WTC11 (cell line): Measurements from ENCODE around the gene PHLDA3. TPM values are rescaled to one million over a fixed set of nuclear protein-coding genes. Genes with fewer than 3 reads are reported as not detected.

Experiments
- ATAC-seq: fragments of 200-7000 bp; cut with Tn5 transposase; 2 replicates; pipeline ENCODE4 v1.10.0; 2021; ENCODE audit warnings: mild to moderate bottlenecking, moderate library complexity
- CTCF ChIA-PET: fragments of 300-600 bp; sonication (Branson Sonifier 250); formaldehyde crosslinking; loops from one replicate; lab custom pipeline; 2021; ENCODE audit warnings: antibody characterized with exemption; lab: Charles Lee
- POLR2A ChIA-PET: fragments of 350-600 bp; sonication (Branson Sonifier 250); formaldehyde crosslinking; loops from one replicate; lab custom pipeline; 2021; ENCODE audit warnings: antibody characterized with exemption; lab: Charles Lee
- DNase-seq: peaks from one replicate; pipeline ENCODE4 v3.0.0; 2021; ENCODE audit warnings: low spot score
- H3K27ac Mint-ChIP-seq: 2 replicates; pipeline ENCODE4 v1.8.0; 2021; ENCODE audit warnings: mixed read lengths
- H3K27me3 Mint-ChIP-seq: 2 replicates; pipeline ENCODE4 v1.8.0; 2021; ENCODE audit warnings: low read depth, mild to moderate bottlenecking, moderate library complexity, mixed read lengths
- H3K36me3 Mint-ChIP-seq: 2 replicates; pipeline ENCODE4 v1.8.0; 2021; ENCODE audit warnings: mixed read lengths
- H3K4me1 Mint-ChIP-seq: 2 replicates; pipeline ENCODE4 v1.8.0; 2022; ENCODE audit warnings: mixed read lengths
- H3K4me3 Mint-ChIP-seq: 2 replicates; pipeline ENCODE4 v1.8.0; 2021; ENCODE audit warnings: mild to moderate bottlenecking, moderate library complexity, mixed read lengths
- H3K9me3 Mint-ChIP-seq: 2 replicates; pipeline ENCODE4 v1.8.0; 2021; ENCODE audit warnings: mixed read lengths
- ATF3 ChIP-seq: sonication (generic); formaldehyde crosslinking; conservative IDR thresholded peaks from 2 replicates; pipeline ENCODE4 v1.8.1; 2022; ENCODE audit warnings: mild to moderate bottlenecking, missing genetic modification reagents
- ELF4 ChIP-seq: sonication (generic); formaldehyde crosslinking; IDR thresholded peaks from 2 replicates; pipeline ENCODE4 v1.8.1; 2022; ENCODE audit warnings: low read depth, mild to moderate bottlenecking, moderate library complexity, missing genetic modification reagents
- FOXK1 ChIP-seq: sonication (generic); formaldehyde crosslinking; IDR thresholded peaks from 2 replicates; pipeline ENCODE4 v1.8.0; 2022; ENCODE audit warnings: mild to moderate bottlenecking, moderate library complexity, missing genetic modification reagents
- FOXP4 ChIP-seq: sonication (generic); formaldehyde crosslinking; IDR thresholded peaks from 2 replicates; pipeline ENCODE4 v1.8.0; 2022; ENCODE audit warnings: mild to moderate bottlenecking, missing genetic modification reagents
- GTF2I ChIP-seq: fragments of 250-450 bp; sonication (Bioruptor Pico); conservative IDR thresholded peaks from 2 replicates; pipeline ENCODE4 v1.4.0; 2021; ENCODE audit warnings: mild to moderate bottlenecking
- NFATC4 ChIP-seq: fragments of 250-450 bp; sonication (Bioruptor Pico); IDR thresholded peaks from 2 replicates; pipeline ENCODE4 v1.9.0; 2021; ENCODE audit warnings: mild to moderate bottlenecking
- NFYB ChIP-seq: sonication (generic); formaldehyde crosslinking; conservative IDR thresholded peaks from 2 replicates; pipeline ENCODE4 v1.8.0; 2022; ENCODE audit warnings: low read depth, missing genetic modification reagents
- PRRX2 ChIP-seq: fragments of 250-450 bp; sonication (Bioruptor Pico); IDR thresholded peaks from 2 replicates; pipeline ENCODE4 v1.8.0; 2021; ENCODE audit warnings: mild to moderate bottlenecking
- ZBTB43 ChIP-seq: sonication (generic); formaldehyde crosslinking; IDR thresholded peaks from 2 replicates; pipeline ENCODE4 v1.8.1; 2023; ENCODE audit warnings: mild to moderate bottlenecking, missing genetic modification reagents
- ZNF396 ChIP-seq: fragments of 250-450 bp; sonication (Bioruptor Pico); IDR thresholded peaks from 2 replicates; pipeline ENCODE4 v1.8.0; 2021; ENCODE audit warnings: mild to moderate bottlenecking, moderate library complexity, borderline replicate concordance
- ZNF416 ChIP-seq: fragments of 250-450 bp; sonication (Bioruptor Pico); IDR thresholded peaks from 2 replicates; pipeline ENCODE4 v1.9.0; 2021; ENCODE audit warnings: mild to moderate bottlenecking, inconsistent platforms
- ZNF423 ChIP-seq: fragments of 250-450 bp; sonication (Bioruptor Pico); IDR thresholded peaks from 2 replicates; pipeline ENCODE4 v2.1.2; 2022; ENCODE audit warnings: mild to moderate bottlenecking, moderate library complexity
- total RNA-seq: library from RNA; stranded (reverse); gene quantifications from 3 replicates; pipeline ENCODE4 v1.2.3, GENCODE V29; 2021
- TF ChIP-seq, protein P1 (sequence below): sonication (generic); formaldehyde crosslinking; IDR thresholded peaks from 2 replicates; pipeline ENCODE4 v1.8.0; 2022; ENCODE audit warnings: missing genetic modification reagents
- TF ChIP-seq, protein P2 (sequence below): fragments of 250-450 bp; sonication (Bioruptor Pico); IDR thresholded peaks from 2 replicates; pipeline ENCODE4 v1.9.0; 2021; ENCODE audit warnings: mild to moderate bottlenecking
- TF ChIP-seq, protein P3 (sequence below): fragments of 250-450 bp; sonication (Bioruptor Pico); conservative IDR thresholded peaks from 2 replicates; pipeline ENCODE4 v1.9.0; 2021; ENCODE audit warnings: mild to moderate bottlenecking
- TF ChIP-seq, protein P4 (sequence below): sonication (generic); formaldehyde crosslinking; IDR thresholded peaks from 2 replicates; pipeline ENCODE4 v1.8.1; 2022; ENCODE audit warnings: low read depth, mild to moderate bottlenecking, moderate library complexity, missing genetic modification reagents, borderline replicate concordance
- TF ChIP-seq, protein P5 (sequence below): sonication (generic); formaldehyde crosslinking; IDR thresholded peaks from 2 replicates; pipeline ENCODE4 v1.8.0; 2023; ENCODE audit warnings: missing genetic modification reagents, mild to moderate bottlenecking, borderline replicate concordance

PHLDA3 gene
- total RNA-seq, 1 experiment from 2014 or later: 95.1 TPM

- TF ChIP-seq, protein P1, sequence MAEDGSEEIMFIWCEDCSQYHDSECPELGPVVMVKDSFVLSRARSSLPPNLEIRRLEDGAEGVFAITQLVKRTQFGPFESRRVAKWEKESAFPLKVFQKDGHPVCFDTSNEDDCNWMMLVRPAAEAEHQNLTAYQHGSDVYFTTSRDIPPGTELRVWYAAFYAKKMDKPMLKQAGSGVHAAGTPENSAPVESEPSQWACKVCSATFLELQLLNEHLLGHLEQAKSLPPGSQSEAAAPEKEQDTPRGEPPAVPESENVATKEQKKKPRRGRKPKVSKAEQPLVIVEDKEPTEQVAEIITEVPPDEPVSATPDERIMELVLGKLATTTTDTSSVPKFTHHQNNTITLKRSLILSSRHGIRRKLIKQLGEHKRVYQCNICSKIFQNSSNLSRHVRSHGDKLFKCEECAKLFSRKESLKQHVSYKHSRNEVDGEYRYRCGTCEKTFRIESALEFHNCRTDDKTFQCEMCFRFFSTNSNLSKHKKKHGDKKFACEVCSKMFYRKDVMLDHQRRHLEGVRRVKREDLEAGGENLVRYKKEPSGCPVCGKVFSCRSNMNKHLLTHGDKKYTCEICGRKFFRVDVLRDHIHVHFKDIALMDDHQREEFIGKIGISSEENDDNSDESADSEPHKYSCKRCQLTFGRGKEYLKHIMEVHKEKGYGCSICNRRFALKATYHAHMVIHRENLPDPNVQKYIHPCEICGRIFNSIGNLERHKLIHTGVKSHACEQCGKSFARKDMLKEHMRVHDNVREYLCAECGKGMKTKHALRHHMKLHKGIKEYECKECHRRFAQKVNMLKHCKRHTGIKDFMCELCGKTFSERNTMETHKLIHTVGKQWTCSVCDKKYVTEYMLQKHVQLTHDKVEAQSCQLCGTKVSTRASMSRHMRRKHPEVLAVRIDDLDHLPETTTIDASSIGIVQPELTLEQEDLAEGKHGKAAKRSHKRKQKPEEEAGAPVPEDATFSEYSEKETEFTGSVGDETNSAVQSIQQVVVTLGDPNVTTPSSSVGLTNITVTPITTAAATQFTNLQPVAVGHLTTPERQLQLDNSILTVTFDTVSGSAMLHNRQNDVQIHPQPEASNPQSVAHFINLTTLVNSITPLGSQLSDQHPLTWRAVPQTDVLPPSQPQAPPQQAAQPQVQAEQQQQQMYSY (CRISPR knock-in tag): no peak
- TF ChIP-seq FOXK1 (CRISPR knock-in tag) (no peak), ZBTB43 (CRISPR knock-in tag) (no peak), ZNF423 (CRISPR knock-in tag) (no peak), ZNF416 (CRISPR knock-in tag) (no peak), FOXP4 (CRISPR knock-in tag) (no peak), ELF4 (CRISPR knock-in tag) (no peak), ZNF396 (no peak)
- TF ChIP-seq, protein P2, sequence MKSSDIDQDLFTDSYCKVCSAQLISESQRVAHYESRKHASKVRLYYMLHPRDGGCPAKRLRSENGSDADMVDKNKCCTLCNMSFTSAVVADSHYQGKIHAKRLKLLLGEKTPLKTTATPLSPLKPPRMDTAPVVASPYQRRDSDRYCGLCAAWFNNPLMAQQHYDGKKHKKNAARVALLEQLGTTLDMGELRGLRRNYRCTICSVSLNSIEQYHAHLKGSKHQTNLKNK (CRISPR knock-in tag): no peak
- TF ChIP-seq, protein P3, sequence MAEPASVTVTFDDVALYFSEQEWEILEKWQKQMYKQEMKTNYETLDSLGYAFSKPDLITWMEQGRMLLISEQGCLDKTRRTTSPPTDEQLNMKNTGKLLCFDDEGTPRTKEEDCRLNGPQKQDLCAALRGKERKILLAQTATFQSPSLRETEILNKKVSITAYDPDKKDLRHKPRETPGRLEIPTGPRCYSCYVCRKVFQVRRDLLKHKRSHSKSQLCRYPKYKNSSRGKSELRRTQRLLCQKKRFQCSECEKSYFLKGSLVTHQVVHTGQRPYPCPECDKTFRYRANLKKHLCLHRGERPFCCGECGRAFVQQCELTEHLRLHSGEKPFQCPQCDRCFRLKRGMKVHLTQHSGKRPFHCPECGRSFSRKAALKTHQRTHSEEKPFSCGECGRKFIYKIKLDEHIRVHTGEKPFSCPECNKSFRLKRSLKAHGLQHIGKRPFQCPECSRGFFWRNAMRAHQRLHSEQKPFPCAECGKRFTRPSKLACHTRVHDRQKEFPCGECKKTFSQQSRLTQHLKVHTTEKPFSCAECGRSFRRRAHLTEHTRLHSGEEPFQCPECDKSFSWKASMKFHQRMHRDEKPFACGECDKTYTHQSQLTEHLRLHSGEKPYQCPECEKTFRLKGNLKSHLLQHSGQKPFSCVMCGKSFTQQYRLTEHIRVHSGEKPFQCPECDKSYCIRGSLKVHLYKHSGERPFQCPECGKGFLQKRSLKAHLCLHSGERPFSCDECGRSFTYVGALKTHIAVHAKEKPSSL: no peak
- TF ChIP-seq, protein P4, sequence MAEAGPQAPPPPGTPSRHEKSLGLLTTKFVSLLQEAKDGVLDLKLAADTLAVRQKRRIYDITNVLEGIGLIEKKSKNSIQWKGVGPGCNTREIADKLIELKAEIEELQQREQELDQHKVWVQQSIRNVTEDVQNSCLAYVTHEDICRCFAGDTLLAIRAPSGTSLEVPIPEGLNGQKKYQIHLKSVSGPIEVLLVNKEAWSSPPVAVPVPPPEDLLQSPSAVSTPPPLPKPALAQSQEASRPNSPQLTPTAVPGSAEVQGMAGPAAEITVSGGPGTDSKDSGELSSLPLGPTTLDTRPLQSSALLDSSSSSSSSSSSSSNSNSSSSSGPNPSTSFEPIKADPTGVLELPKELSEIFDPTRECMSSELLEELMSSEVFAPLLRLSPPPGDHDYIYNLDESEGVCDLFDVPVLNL (CRISPR knock-in tag): no peak
Observed at GRCh38 chr1:201421041-201421440, 47.9 kb downstream of the PHLDA3 start (continued).

DNA sequence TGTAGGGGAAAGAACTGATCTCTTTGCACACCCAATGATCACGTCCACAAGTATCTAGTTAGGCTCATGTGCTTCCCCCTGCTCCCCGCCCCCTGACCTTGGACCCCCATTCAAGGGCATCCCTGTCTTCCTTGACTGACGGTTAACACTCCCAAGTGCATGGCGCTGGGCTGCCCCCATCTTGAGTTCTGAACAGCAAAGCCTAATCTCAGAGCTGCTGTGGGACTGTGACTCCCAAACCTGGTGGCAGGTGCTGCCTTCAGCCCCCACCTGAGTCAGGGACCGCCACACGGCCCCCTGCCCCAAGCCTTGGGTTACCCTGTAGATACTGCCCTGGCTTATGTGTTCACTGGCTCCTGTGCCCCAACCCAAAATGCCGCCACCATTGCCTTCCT lies 48.4 kb downstream of the PHLDA3 start:
- Mint-ChIP-seq H3K36me3 (peaks cover 7% of the 10 kb centered on the region), H3K4me3 (no peak overlapping the region), H3K27me3 (peaks cover 10% of the 10 kb centered on the region), H3K27ac (no peak overlapping the region), H3K9me3 (peaks cover 15% of the 10 kb centered on the region), H3K4me1 (peaks cover 9% of the 10 kb centered on the region)
- DNase-seq (no peak), ATAC-seq (no peak)
- POLR2A ChIA-PET: no interaction called here
- CTCF ChIA-PET: interaction anchor here (1.0 to 2.0 kb wide), 7 partner anchors 12 to 35 kb away, joined by 3 to 10 read pairs (median 4); no protein-coding TSS in a partner anchor
- TF ChIP-seq GTF2I (CRISPR knock-in tag) (no peak), ATF3 (CRISPR knock-in tag) (no peak), NFYB (no peak), PRRX2 (CRISPR knock-in tag) (no peak), NFATC4 (CRISPR knock-in tag) (no peak), ELF4 (CRISPR knock-in tag) (no peak)
- TF ChIP-seq, protein P5, sequence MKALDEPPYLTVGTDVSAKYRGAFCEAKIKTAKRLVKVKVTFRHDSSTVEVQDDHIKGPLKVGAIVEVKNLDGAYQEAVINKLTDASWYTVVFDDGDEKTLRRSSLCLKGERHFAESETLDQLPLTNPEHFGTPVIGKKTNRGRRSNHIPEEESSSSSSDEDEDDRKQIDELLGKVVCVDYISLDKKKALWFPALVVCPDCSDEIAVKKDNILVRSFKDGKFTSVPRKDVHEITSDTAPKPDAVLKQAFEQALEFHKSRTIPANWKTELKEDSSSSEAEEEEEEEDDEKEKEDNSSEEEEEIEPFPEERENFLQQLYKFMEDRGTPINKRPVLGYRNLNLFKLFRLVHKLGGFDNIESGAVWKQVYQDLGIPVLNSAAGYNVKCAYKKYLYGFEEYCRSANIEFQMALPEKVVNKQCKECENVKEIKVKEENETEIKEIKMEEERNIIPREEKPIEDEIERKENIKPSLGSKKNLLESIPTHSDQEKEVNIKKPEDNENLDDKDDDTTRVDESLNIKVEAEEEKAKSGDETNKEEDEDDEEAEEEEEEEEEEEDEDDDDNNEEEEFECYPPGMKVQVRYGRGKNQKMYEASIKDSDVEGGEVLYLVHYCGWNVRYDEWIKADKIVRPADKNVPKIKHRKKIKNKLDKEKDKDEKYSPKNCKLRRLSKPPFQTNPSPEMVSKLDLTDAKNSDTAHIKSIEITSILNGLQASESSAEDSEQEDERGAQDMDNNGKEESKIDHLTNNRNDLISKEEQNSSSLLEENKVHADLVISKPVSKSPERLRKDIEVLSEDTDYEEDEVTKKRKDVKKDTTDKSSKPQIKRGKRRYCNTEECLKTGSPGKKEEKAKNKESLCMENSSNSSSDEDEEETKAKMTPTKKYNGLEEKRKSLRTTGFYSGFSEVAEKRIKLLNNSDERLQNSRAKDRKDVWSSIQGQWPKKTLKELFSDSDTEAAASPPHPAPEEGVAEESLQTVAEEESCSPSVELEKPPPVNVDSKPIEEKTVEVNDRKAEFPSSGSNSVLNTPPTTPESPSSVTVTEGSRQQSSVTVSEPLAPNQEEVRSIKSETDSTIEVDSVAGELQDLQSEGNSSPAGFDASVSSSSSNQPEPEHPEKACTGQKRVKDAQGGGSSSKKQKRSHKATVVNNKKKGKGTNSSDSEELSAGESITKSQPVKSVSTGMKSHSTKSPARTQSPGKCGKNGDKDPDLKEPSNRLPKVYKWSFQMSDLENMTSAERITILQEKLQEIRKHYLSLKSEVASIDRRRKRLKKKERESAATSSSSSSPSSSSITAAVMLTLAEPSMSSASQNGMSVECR (CRISPR knock-in tag): no peak
- TF ChIP-seq, protein P3: no peak
